Amniotic epithelial cell (primary cell): ENCODE data around the gene CDH22.
A peak's percentile ranks its signal among the peaks of the same experiment; 100 is the strongest.

Source experiments
- DNase-seq: peaks from one replicate; pipeline ENCODE4 v3.0.0-alpha.2; 2010; ENCODE audit warnings: low read depth

CDH22 gene

DNA sequence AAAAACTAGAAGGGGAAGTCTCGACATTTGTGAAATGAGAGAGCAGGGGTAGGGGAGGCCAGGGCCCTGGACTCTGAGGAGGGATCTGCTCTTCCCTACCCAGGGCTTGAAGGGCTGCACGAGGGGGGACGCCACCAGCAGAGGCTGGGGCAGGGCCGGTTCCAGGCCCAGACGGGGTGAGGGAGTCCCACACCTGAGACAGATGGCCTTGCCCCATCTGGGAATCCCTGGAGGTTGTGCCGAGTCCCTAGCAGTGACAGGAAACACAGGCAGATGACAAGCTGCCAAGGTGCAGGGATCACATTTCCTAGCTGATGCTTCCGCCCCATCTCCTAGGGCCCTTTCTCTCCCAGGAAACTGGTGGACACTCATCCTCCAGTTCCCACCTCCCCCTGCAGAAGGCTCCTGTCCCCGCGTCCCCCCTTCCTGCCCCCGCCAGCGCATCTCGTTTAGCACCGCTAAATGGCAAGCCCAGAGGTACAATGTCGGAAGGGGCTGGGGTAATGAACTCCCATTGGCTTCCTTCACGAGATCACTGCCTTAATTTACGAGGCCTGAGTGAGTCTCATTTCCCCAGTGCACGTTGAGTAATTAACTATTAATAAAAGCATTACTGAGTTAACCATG, 35.2 kb upstream of the CDH22 start:
- no peak for DNase-seq

DNA sequence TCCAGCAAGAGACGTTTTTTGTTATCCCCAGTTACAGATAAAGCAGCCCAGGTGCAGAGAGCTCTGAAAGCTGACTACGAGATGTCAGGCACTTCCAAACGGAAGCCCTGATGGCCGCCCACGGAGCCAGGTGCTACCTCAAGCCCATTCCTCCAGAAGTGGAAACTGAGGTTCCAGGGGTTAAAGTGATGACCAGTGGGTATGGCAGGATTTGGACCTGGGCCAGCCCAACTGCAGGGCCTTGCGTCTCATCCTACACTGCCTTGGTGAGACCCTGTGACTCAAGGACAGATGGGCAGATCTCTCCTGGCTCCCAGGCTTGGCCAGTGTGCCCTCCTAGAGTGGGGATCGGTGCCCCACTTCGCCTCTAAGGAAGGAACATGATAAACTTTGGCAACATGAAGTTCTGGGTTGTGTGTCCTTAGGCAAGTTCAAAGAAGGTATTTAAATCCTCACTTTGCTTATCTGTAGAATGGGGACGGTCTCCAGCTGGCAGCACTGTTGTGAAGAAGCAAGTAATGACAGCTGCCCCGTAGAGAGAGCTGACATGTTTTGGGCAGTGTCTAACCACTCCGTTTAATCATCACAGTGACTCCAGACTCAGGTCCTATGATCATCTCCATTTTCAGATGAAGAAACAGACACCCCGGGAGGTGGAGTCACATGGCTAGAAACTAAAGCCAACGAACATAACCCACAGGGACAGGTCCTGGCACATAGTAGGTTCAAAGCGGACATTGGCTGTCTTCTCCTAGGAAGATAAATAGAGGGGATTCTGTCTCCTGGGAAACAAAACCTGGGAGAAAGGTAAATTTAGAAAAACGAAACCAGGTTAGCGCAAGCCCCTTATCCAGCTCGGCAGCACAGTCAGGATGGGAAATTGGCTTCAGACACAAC, 34.4 kb upstream of the CDH22 start:
- DNase-seq: no peak

GRCh38 chr20:46342010-46342378, 33.7 kb upstream of the CDH22 start:
- DNase-seq: no peak

- no peak for DNase-seq
Measured at GRCh38 chr20:46341074-46342009, 33.0 kb upstream of the CDH22 start.

- DNase-seq: no peak
Measured at GRCh38 chr20:46339037-46339436, 30.7 kb upstream of the CDH22 start.

DNA sequence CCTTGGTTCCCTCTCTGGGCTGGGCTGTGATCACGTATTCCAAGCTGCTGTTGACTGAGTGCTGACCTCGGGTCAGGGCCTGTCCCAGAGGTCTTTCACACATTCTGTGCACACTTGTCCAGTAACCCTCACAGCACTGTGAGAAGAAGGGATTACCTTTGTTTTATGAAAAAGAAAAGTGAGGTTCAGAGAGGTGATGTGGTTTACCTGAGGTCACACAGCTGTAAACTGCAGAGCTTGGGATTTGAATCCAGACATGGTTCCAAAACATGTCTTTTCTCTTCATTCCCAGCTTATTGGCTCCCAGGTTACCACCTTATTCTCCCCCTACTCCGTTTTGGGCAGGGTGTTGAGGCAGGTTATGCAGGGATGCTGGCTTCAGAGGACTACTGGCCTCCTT, 28.4 kb upstream of the CDH22 start:
- no peak for DNase-seq

GRCh38 chr20:46334303-46334904, 26.1 kb upstream of the CDH22 start:
- no peak for DNase-seq

- no peak for DNase-seq
Measured at GRCh38 chr20:46333161-46333991, 25.1 kb upstream of the CDH22 start.

GRCh38 chr20:46332373-46333160, 24.3 kb upstream of the CDH22 start:
- DNase-seq: no peak

DNA sequence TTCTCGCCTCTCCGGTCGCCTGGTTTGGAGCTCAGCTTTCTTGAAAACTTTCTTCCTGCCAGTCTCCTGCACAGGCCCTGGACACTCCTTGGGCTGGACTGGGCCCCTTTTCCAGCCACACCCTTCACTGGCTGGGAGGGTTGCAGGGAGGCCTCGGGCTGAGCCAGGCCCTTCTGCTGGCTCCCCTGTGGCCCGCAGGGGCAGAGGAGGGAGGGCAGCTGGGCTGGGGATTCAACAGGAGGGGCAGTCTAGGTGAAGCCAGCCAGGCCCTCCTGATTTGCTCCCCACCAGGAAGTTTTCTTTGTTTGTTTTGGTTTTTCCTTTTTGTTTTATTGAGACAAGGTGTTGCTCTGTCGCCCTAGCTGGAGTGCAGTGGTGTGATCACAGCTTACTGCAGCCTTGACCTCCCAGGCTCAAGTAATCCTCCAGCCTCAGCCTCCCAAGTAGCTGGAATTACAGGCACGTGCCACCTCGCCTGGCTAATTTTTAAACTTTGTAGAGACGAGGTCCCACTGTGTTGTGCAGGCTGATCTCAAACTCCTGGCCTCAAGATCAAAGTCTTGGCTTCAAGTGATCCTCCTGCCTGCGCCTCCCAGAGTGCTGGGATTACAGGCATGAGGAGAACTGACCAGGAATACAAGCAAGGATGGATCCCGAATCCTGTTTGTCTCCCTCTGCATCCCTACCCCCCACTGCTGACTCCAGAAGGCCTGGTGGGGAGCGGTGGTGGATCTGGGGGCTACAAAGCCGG, 23.5 kb upstream of the CDH22 start:
- DNase-seq: no peak

DNA sequence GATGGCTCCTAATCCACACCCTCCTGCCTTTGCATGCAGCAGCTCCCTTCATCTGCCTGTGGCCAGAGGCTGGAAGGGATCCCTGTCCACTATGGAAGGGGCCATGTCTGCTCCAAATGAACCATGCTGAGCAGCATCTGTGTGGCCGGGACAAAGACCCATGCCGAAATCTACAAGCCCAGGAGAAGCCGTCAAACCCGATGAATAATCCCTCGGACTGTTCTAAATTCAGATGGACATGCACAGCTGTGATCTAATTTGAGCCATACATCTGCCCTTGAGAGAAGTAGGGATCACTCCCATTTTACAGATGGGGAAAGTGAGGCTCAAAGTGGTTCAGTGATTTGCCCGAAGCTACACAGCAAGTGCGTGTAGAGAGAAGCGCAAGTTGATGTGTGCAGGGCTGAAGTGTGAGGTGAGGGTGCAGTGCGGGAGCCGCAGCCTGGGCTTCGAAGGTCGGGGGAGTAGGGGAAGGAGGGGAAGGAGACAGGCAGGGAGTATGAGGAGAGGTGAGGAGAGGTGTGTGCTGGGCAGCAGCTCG, 22.6 kb upstream of the CDH22 start:
- DNase-seq: no peak

- no peak for DNase-seq
Measured at GRCh38 chr20:46330072-46330763, 21.9 kb upstream of the CDH22 start.

DNA sequence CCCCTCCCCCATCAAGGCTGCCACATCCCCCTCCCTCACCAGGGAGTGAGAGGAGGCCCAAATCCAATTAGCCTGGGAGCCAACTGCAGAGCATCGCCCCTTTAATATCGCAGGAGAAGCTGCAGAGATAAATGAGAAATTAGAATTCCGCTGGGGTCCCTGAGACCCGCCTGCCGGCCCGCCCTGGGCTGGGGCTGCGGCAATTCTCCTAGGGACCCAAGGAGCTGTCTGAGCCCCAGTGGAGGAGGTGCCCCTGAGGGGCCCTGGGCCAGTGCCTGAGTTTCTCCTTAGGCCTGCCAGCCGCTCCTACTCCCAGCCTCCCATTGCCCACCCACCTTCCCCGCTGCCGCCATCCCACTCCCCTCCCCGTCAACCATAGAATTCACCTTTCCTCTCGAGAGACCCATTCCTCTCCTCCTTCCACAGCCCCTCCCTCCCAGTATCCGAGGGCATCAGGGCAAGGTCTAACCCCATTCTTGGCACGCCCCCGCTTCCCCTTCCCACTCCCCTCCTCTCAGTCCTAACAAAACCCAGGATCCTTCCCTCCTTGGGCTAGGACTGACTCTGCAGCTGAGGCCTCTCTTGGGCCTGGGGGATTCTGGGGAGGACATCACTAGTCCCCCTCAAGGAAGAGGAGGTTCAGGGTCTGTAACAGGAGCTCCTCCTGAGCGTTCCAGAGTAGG, 20.0 kb upstream of the CDH22 start:
- no peak for DNase-seq

DNA sequence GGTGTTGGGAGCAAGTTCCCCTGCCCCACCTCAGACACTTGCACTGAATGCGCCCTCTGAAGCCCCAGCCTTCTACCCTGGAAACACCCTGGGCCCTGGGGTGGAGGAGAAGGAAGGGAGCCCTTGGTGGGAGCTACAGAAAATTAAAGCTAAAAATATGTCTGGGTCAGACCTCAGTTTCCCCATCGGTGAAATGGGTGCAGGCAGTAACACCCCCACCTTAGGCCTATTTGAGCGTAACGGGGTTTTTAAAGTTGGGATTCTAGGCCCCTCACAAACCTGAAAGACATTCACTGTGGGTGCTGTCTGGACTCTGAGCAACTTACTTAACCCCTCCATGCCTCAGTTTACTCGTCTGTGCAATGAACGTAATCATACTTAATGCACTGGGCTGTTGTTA, 19.3 kb upstream of the CDH22 start:
- no peak for DNase-seq

DNA sequence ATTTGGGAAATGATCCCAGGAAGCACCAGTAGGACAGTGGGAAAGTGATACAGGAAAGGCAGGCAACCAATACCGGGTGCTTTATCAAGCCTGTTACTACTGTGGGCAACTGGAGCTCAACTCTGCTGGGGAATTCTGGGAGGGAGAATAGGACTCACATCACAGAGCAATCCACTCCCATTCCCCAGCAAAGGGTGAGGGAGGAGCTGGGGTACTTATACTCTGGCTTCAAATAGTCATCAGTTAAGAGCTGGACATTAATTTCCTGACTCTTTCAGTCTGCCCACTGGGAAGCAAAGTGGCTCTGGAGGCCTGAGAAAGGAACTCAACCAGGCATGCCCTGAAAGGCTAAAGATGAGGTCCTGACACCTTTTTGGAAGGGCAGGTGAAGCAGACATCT, 17.5 kb upstream of the CDH22 start:
- DNase-seq: no peak

DNA sequence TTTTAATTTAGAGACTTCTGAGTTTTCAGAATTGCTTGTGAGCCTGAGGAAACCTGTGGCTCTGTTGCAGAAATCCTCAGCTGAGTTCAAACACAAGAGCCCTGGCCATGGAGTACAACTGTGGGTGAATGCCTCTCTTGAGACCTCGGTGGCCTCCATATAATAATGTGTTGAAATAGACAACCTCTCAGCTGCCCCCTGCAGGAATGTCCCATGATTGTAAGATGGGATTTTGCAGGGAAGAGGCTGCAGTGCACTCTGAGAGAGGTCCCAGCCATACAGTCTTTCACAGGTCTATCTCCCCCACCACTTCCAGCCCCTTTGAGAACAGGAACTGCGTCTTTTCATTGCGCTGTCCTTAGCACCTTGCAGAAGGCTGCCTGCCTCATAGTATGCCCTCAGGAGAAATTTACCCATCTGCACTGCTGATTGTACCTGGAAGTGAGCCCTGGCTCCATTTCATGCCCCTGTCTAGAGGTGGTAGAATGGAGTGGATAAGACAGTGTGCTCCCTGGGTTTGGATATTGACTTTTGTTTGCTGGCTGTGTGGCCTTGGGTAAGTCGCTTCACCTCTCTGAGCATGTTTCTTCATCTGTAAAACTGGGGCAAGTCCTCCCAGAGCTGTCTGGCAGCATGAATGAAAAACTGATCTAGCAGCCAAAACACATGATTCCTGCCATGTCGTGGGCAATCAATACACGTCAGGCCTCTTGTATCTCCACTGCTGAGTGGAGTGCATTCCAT, 16.8 kb upstream of the CDH22 start:
- DNase-seq: peak; percentile 20

DNA sequence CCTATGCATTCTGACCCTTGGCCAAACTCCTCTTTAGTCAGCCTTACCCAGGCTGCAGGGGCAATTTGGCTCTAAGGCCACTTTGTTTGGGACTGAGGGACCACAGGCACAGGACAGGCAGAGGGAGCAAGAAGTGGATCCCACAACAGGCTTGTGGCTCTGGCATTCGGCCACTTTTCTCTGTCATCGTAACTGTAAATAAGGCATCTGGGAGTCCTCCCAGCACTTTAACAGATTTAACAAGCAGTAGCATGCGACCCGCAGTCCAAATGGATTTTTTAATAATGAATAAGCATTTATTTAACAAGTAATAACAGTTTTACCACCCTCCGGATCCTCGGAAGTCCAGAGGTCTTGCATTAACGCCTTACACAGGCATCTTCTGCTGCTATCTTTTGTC, 16.1 kb upstream of the CDH22 start:
- DNase-seq: no peak
